DOHH2 (cell line): ENCODE measurements around the gene ADH1A.

Experiments used
- CTCF ChIP-seq: fragments of 200-600 bp; sonication (generic); IDR thresholded peaks from one replicate; pipeline ENCODE4 v1.5.1; 2014; ENCODE audit warnings: antibody characterized with exemption, mild to moderate bottlenecking, low read depth, low read length; ENCODE audit not compliant: poor library complexity, severe bottlenecking
- EZH2phosphoT487 ChIP-seq: fragments of 200-600 bp; sonication (generic); IDR thresholded peaks from 2 replicates; pipeline ENCODE4 v1.6.1; 2017; ENCODE audit warnings: borderline replicate concordance, mild to moderate bottlenecking, antibody characterized with exemption, low read length, moderate library complexity, mixed read lengths

- TF ChIP-seq CTCF (no peak), EZH2phosphoT487 (no peak)
These were observed 42.1 kb downstream of the ADH1A start for GRCh38 chr4:99248714-99249113.
